WTC11 (cell line): ENCODE measurements around the gene TCTN2.

Experiments
- CREM ChIP-seq: sonication (generic); formaldehyde crosslinking; IDR thresholded peaks from 2 replicates; pipeline ENCODE4 v1.8.1; 2022; ENCODE audit warnings: mild to moderate bottlenecking, missing genetic modification reagents, moderate library complexity
- JUN ChIP-seq: sonication (generic); formaldehyde crosslinking; IDR thresholded peaks from 2 replicates; pipeline ENCODE4 v1.8.0; 2023; ENCODE audit warnings: mild to moderate bottlenecking, missing genetic modification reagents
- MXD4 ChIP-seq: fragments of 250-450 bp; sonication (Bioruptor Pico); IDR thresholded peaks from 2 replicates; pipeline ENCODE4 v1.8.0; 2021; ENCODE audit warnings: mild to moderate bottlenecking, moderate library complexity, borderline replicate concordance
- ZNF263 ChIP-seq: sonication (generic); formaldehyde crosslinking; IDR thresholded peaks from 2 replicates; pipeline ENCODE4 v1.8.1; 2022; ENCODE audit warnings: low read depth, mild to moderate bottlenecking, moderate library complexity, missing genetic modification reagents
- TF ChIP-seq, protein P1 (sequence below): sonication (generic); formaldehyde crosslinking; IDR thresholded peaks from 2 replicates; pipeline ENCODE4 v1.8.1; 2023; ENCODE audit warnings: mild to moderate bottlenecking, missing genetic modification reagents, borderline replicate concordance
- TF ChIP-seq, protein P2 (sequence below): fragments of 250-450 bp; sonication (Bioruptor Pico); IDR thresholded peaks from 2 replicates; pipeline ENCODE4 v1.9.0; 2021; ENCODE audit warnings: mild to moderate bottlenecking
- TF ChIP-seq, protein P3 (sequence below): sonication (generic); formaldehyde crosslinking; IDR thresholded peaks from 2 replicates; pipeline ENCODE4 v1.8.0; 2022; ENCODE audit warnings: mild to moderate bottlenecking, missing genetic modification reagents
- TF ChIP-seq, protein P4 (sequence below): fragments of 200-600 bp; IDR thresholded peaks from 2 replicates; pipeline ENCODE4 v1.8.0; 2022; ENCODE audit warnings: antibody characterized with exemption
- TF ChIP-seq, protein P5 (sequence below): sonication (generic); formaldehyde crosslinking; IDR thresholded peaks from 2 replicates; pipeline ENCODE4 v1.8.0; 2023; ENCODE audit warnings: missing genetic modification reagents, mild to moderate bottlenecking, borderline replicate concordance

DNA sequence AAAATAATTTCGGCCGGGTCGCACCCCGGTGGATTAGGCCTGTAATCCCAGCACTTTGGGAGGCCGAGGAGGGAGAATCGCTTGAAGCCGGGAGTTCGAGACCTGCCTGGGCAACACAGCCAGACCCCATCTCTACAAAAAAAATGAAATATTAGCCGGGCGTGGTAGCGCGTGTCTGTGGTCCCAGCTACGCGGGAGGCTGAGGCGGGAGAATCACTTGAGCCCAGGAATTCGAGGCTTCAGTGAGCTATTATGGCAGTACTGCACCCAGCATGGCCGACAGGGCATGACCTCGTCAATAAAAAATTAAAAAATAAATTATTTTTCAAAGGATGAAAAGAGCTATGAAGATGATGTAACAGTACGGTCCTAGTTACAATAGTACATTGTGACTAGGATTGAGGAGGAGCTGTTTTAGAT is 36.8 kb upstream of the TCTN2 start:
- TF ChIP-seq JUN (CRISPR knock-in tag) (no peak), CREM (CRISPR knock-in tag) (no peak), ZNF263 (no peak), MXD4 (CRISPR knock-in tag) (no peak)
- TF ChIP-seq, protein P1, sequence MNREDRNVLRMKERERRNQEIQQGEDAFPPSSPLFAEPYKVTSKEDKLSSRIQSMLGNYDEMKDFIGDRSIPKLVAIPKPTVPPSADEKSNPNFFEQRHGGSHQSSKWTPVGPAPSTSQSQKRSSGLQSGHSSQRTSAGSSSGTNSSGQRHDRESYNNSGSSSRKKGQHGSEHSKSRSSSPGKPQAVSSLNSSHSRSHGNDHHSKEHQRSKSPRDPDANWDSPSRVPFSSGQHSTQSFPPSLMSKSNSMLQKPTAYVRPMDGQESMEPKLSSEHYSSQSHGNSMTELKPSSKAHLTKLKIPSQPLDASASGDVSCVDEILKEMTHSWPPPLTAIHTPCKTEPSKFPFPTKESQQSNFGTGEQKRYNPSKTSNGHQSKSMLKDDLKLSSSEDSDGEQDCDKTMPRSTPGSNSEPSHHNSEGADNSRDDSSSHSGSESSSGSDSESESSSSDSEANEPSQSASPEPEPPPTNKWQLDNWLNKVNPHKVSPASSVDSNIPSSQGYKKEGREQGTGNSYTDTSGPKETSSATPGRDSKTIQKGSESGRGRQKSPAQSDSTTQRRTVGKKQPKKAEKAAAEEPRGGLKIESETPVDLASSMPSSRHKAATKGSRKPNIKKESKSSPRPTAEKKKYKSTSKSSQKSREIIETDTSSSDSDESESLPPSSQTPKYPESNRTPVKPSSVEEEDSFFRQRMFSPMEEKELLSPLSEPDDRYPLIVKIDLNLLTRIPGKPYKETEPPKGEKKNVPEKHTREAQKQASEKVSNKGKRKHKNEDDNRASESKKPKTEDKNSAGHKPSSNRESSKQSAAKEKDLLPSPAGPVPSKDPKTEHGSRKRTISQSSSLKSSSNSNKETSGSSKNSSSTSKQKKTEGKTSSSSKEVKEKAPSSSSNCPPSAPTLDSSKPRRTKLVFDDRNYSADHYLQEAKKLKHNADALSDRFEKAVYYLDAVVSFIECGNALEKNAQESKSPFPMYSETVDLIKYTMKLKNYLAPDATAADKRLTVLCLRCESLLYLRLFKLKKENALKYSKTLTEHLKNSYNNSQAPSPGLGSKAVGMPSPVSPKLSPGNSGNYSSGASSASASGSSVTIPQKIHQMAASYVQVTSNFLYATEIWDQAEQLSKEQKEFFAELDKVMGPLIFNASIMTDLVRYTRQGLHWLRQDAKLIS (CRISPR knock-in tag) = no peak
- TF ChIP-seq, protein P2, sequence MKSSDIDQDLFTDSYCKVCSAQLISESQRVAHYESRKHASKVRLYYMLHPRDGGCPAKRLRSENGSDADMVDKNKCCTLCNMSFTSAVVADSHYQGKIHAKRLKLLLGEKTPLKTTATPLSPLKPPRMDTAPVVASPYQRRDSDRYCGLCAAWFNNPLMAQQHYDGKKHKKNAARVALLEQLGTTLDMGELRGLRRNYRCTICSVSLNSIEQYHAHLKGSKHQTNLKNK = no peak
- TF ChIP-seq, protein P3, sequence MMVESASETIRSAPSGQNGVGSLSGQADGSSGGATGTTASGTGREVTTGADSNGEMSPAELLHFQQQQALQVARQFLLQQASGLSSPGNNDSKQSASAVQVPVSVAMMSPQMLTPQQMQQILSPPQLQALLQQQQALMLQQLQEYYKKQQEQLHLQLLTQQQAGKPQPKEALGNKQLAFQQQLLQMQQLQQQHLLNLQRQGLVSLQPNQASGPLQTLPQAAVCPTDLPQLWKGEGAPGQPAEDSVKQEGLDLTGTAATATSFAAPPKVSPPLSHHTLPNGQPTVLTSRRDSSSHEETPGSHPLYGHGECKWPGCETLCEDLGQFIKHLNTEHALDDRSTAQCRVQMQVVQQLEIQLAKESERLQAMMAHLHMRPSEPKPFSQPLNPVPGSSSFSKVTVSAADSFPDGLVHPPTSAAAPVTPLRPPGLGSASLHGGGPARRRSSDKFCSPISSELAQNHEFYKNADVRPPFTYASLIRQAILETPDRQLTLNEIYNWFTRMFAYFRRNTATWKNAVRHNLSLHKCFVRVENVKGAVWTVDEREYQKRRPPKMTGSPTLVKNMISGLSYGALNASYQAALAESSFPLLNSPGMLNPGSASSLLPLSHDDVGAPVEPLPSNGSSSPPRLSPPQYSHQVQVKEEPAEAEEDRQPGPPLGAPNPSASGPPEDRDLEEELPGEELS (CRISPR knock-in tag) = no peak
- TF ChIP-seq, protein P4, sequence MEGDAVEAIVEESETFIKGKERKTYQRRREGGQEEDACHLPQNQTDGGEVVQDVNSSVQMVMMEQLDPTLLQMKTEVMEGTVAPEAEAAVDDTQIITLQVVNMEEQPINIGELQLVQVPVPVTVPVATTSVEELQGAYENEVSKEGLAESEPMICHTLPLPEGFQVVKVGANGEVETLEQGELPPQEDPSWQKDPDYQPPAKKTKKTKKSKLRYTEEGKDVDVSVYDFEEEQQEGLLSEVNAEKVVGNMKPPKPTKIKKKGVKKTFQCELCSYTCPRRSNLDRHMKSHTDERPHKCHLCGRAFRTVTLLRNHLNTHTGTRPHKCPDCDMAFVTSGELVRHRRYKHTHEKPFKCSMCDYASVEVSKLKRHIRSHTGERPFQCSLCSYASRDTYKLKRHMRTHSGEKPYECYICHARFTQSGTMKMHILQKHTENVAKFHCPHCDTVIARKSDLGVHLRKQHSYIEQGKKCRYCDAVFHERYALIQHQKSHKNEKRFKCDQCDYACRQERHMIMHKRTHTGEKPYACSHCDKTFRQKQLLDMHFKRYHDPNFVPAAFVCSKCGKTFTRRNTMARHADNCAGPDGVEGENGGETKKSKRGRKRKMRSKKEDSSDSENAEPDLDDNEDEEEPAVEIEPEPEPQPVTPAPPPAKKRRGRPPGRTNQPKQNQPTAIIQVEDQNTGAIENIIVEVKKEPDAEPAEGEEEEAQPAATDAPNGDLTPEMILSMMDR = no peak
- TF ChIP-seq, protein P5, sequence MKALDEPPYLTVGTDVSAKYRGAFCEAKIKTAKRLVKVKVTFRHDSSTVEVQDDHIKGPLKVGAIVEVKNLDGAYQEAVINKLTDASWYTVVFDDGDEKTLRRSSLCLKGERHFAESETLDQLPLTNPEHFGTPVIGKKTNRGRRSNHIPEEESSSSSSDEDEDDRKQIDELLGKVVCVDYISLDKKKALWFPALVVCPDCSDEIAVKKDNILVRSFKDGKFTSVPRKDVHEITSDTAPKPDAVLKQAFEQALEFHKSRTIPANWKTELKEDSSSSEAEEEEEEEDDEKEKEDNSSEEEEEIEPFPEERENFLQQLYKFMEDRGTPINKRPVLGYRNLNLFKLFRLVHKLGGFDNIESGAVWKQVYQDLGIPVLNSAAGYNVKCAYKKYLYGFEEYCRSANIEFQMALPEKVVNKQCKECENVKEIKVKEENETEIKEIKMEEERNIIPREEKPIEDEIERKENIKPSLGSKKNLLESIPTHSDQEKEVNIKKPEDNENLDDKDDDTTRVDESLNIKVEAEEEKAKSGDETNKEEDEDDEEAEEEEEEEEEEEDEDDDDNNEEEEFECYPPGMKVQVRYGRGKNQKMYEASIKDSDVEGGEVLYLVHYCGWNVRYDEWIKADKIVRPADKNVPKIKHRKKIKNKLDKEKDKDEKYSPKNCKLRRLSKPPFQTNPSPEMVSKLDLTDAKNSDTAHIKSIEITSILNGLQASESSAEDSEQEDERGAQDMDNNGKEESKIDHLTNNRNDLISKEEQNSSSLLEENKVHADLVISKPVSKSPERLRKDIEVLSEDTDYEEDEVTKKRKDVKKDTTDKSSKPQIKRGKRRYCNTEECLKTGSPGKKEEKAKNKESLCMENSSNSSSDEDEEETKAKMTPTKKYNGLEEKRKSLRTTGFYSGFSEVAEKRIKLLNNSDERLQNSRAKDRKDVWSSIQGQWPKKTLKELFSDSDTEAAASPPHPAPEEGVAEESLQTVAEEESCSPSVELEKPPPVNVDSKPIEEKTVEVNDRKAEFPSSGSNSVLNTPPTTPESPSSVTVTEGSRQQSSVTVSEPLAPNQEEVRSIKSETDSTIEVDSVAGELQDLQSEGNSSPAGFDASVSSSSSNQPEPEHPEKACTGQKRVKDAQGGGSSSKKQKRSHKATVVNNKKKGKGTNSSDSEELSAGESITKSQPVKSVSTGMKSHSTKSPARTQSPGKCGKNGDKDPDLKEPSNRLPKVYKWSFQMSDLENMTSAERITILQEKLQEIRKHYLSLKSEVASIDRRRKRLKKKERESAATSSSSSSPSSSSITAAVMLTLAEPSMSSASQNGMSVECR (CRISPR knock-in tag) = no peak
